Middle frontal gyrus (tissue), 1 donor: ENCODE measurements around the gene TAMALIN.

ENCODE experiments used
- DNase-seq: peaks from one replicate; pipeline ENCODE4 v3.0.0-alpha.2; 2015; ENCODE audit warnings: low spot score; ENCODE audit errors: extremely low spot score

The TAMALIN gene

DNA sequence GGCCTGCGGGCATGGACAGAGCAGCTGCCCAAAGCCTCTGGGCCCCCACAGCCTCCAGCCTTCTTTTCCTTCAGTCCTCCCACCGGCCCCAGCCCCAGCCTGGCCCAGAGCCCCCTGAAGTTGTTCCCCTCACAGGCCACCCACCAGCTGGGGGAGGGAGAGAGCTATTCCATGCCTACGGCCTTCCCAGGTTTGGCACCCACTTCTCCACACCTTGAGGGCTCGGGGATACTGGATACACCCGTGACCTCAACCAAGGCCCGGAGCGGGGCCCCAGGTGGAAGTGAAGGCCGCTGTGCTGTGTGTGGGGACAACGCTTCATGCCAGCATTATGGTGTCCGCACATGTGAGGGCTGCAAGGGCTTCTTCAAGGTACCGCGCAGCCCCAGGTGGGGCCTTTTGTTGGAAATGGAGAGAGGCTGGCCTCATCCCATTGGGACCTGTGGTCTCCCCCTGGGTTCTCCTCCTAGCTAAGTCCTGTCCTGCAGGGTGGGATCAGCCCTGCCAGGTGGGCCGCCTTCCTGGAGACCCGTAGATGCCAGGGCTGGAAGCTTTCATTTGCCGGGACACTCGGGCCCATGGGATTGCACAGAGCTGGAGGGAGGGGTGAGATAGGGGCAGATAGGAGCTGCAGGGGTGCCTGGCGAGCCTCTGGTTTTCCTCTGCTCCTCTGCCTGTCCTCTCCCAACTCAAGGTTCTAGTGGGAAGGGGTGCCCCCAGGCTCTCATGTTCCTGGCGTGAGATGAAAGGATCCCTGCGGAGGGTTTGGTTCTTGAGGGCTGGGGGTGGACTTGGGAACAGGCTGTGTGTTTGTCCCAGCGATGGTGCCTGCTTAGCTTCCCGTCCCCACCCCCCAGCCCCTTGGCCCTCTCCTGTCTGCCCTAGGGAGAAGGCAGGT lies 48.3 kb downstream of the TAMALIN start:
- no peak for DNase-seq

DNA sequence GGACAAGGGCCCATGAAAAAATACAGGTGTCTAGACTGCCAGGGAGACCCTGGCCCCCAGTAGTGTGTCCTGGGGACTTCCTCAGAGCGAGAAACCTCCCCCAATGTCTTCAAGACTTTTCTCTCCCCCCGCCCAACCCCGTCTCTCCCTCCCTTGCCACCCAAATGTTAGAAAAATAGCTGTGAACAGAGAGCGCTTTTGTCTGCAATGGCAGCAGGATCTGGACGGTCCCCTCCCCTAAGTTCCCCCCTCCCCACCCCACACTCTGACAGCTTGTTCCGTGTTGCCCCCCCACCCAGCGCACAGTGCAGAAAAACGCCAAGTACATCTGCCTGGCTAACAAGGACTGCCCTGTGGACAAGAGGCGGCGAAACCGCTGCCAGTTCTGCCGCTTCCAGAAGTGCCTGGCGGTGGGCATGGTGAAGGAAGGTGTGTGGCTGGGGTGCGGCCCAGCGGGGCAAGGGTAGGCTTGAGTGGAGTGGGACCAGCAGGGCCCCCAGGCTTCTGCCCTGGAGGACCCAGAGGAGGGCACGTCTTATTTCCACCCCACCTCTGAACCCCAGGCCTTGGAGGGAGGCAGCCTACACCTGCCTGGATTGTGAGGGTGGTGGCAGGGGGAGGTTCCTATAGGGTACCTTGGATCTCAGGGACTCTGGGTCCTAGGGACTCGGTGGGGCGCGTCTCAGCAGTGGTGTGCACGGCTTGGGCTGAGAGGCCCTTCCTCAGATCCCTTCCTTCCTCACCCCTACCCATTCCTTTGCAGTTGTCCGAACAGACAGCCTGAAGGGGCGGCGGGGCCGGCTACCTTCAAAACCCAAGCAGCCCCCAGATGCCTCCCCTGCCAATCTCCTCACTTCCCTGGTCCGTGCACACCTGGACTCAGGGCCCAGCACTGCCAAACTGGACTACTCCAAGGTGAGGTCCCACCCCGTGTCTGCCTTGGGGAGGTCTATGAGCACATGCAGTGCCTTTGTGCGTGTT lies 49.3 kb downstream of the TAMALIN start:
- DNase-seq = no peak

DNA sequence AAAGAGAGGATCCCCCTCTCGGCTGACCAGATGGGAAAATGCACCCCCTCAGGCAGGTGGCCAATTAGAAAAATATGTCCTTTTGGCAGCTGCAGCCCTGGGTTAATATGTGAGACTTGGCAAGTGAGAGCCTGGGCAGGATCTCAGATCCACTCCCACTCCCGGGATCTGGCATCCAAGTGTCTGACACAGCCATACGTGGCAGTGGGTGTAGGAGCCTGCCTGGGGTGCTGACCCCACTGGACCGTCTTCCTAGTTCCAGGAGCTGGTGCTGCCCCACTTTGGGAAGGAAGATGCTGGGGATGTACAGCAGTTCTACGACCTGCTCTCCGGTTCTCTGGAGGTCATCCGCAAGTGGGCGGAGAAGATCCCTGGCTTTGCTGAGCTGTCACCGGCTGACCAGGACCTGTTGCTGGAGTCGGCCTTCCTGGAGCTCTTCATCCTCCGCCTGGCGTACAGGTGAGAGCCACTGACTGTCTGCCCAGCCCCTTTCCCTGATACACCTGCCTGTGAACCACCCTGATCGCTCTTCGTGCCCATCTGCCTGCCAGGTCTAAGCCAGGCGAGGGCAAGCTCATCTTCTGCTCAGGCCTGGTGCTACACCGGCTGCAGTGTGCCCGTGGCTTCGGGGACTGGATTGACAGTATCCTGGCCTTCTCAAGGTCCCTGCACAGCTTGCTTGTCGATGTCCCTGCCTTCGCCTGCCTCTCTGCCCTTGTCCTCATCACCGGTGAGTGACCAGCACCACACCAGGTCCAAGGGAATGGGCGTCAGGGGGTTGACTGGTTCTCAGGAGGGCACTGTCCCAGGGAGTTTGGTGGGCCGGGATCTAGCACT lies 50.3 kb downstream of the TAMALIN start:
- no peak for DNase-seq

- no peak for DNase-seq
Observed at GRCh38 chr12:52057638-52058576, 51.2 kb downstream of the TAMALIN start.

- no peak for DNase-seq
Observed at GRCh38 chr12:52058631-52059361, 52.0 kb downstream of the TAMALIN start.

GRCh38 chr12:52059582-52060497 lies 53.1 kb downstream of the TAMALIN start:
- DNase-seq = no peak

- DNase-seq = no peak
Observed at GRCh38 chr12:52060498-52061177, 53.9 kb downstream of the TAMALIN start.

DNA sequence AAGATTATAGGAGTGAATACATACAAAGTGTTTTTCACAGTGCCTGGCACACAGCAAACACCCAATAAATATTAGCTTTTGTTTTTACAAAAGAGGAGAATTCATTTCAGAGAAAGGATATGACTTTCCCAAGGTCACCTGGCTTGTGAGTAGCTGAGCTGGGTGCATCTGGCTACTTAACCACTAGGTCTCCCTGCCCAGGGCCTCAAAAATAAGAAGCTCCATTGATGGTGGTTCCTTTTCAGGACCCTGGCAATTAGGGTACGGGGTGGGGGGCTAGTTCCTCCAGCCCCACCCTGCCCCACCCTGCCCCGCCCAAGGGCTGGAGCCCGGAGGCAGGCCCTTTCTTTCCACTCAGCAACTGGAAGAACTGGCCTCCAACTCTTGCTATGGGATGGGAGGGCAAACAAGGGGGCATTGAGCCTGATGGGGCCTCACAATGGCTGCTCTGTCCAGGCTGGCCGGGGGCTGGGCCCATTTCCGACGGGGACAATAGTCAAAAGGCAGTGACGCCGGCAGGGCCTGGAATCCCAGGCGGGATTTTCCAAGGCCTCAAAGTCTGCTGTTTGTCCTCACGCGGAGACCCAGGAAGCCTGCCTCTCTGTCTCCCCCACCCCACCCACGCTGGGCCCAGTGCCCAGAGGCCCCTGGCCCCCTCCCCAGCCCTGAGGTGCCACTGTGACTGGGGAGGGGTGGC lies 54.9 kb downstream of the TAMALIN start:
- DNase-seq = peak; percentile 82

- DNase-seq = no peak
Observed at GRCh38 chr12:52062167-52063081, 55.7 kb downstream of the TAMALIN start.

DNA sequence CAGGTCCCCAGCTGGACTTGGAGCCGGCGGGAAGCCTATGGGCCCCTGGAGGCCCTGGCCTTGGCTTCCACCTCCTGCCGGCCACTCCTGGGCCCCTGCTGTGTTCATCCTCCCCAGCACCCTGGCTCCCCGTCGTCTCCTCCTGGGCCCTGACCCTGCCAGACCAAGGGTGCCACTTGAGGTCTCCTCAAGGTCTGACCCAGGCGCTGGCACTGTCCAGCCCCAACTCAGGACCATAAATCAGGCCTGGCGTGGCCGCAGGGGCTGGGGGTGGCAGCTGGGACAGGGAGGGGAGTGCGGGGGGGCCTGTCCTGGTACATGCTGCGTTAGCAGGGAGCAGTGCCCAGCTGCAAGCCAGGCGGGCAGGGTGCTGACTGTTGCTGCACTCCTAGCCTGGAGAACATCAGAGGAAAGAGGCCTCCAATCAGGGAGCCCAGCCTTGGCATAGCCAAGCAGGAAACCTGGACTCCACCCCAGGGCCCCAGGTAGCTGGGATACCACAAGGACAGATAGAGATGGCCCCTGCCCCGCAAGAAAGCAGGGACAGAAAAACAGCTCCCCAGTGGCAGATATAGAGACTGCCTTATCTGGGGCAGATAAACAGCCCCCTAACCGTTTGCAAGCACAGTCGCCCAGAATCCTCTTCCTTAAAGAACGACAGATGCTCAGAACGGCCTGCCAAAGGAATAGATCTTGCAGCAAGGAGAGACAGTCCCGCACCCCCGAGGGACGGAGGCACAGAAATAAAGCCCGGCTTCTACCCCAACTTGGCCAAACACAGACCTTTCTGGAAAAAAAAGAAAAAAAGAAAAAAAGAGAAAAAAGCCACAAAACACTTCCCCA lies 56.6 kb downstream of the TAMALIN start:
- DNase-seq = no peak

- DNase-seq = no peak
Observed at GRCh38 chr12:52063981-52064649, 57.4 kb downstream of the TAMALIN start.
